Urothelium cell line (cell line): ENCODE results near the gene PFKFB3.
"Not testable (repeated sequence)": the region's sequence is repeated elsewhere in the genome, so short reads cannot be mapped to it uniquely, and the experiment has no call there.

Experiments
- DNase-seq: peaks from one replicate; pipeline ENCODE4 v3.0.0; 2011; ENCODE audit warnings: low spot score, mixed read lengths
- FAIRE-seq: peaks from 2 replicates; lab custom pipeline; 2011; peaks lifted over from hg19 to GRCh38; lab: Jason Lieb, UNC

PFKFB3 gene

GRCh38 chr10:6202684-6203330 is at the start of gene PFKFB3:
Gene PFKFB3, plus strand, starts transcription at chr10:6202932. Its CDS starts 329 bp downstream, at chr10:6203261.
- FAIRE-seq (no peak), DNase-seq (peak; percentile 93)

GRCh38 chr10:6153845-6154244 is 48.9 kb upstream of the PFKFB3 start:
- FAIRE-seq (no peak), DNase-seq (no peak)

- FAIRE-seq = no peak
- no peak for DNase-seq
Observed at GRCh38 chr10:6154566-6154965, 48.2 kb upstream of the PFKFB3 start.

GRCh38 chr10:6158276-6158675 is 44.5 kb upstream of the PFKFB3 start:
- FAIRE-seq (no peak), DNase-seq (no peak)

- DNase-seq (no peak), FAIRE-seq (no peak)
Observed at GRCh38 chr10:6161921-6162320, 40.8 kb upstream of the PFKFB3 start.

- DNase-seq (no peak), FAIRE-seq (no peak)
Observed at GRCh38 chr10:6162589-6163356, 40.0 kb upstream of the PFKFB3 start.

- DNase-seq (peak; percentile 96), FAIRE-seq (peak; percentile 94)
Observed at GRCh38 chr10:6163364-6164270, 39.1 kb upstream of the PFKFB3 start.

- FAIRE-seq (no peak), DNase-seq (no peak)
Observed at GRCh38 chr10:6164271-6165095, 38.2 kb upstream of the PFKFB3 start.

GRCh38 chr10:6165221-6165725 is 37.5 kb upstream of the PFKFB3 start:
- FAIRE-seq = no peak
- DNase-seq = no peak

- FAIRE-seq, DNase-seq: not testable (repeated sequence)
Observed at GRCh38 chr10:6165933-6166332, 36.8 kb upstream of the PFKFB3 start.

GRCh38 chr10:6167456-6167855 is 35.3 kb upstream of the PFKFB3 start:
- no peak for FAIRE-seq

GRCh38 chr10:6168084-6168483 is 34.6 kb upstream of the PFKFB3 start:
- FAIRE-seq = no peak
- no peak for DNase-seq

More at GRCh38 chr10:6167456-6167855, 35.3 kb upstream of the PFKFB3 start:
- DNase-seq = no peak

GRCh38 chr10:6170638-6171037 is 32.1 kb upstream of the PFKFB3 start:
- DNase-seq (no peak), FAIRE-seq (no peak)

GRCh38 chr10:6171881-6172695 is 30.6 kb upstream of the PFKFB3 start:
- DNase-seq (peak; percentile 24), FAIRE-seq (no peak)

GRCh38 chr10:6173203-6173602 is 29.5 kb upstream of the PFKFB3 start:
- DNase-seq = no peak

GRCh38 chr10:6174201-6174874 is 28.4 kb upstream of the PFKFB3 start:
- no peak for DNase-seq

More at GRCh38 chr10:6173203-6173602, 29.5 kb upstream of the PFKFB3 start:
- no peak for FAIRE-seq

GRCh38 chr10:6175329-6176055 is 27.2 kb upstream of the PFKFB3 start:
- FAIRE-seq = no peak
- DNase-seq = no peak

More at GRCh38 chr10:6174201-6174874, 28.4 kb upstream of the PFKFB3 start:
- no peak for FAIRE-seq

GRCh38 chr10:6176691-6177231 is 26.0 kb upstream of the PFKFB3 start:
- FAIRE-seq = no peak
- no peak for DNase-seq
